ENCODE measurements around the gene DPYSL5.

DPYSL5 gene

DNA sequence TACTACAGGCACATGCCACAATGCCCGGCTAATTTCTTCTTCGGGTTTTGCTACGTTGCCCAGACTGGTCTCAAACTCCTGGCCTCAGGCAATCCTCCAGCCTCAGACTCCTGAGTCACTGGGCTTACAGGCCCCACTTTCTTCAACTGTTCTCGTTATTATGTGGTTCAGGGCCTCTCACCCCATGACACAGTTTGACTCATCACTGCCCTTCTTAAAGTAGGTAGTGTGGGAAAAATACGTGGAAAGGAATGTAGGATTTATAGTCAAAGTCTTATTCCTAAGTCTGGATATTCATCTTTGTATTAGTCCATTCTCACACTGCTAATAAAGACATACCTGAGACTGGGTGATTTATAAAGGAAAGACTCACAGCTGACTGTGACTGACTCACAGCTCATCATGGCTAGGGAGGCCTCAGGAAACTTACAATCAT, 42.7 kb upstream of the DPYSL5 start:
- no peak overlapping the region for H3K4me3 ChIP-seq (ENCODE audit: low read length, poor library complexity, severe bottlenecking)
- H3K9me3 ChIP-seq (ENCODE audit: insufficient read depth, low read depth, low read length) = no peaks in the 10 kb centered on the region
- peaks cover 11% of the 10 kb centered on the region; the same call in 1 of the 2 replicates for H3K36me3 ChIP-seq (ENCODE audit: insufficient read depth, low read length)
- H3K9me2 ChIP-seq (replicated peaks; ENCODE audit: low read depth, low read length) = no peaks in the 10 kb centered on the region
- TF ChIP-seq CTCF (conservative IDR thresholded peaks at IDR 0.05; ENCODE audit: low read length) = no peak
- TF ChIP-seq EZH2phosphoT487 (IDR thresholded peaks at IDR 0.05; ENCODE audit: borderline replicate concordance) = no peak
- H2AFZ ChIP-seq (ENCODE audit: low read length) = no peak overlapping the region
- H3F3A ChIP-seq (ENCODE audit: low read depth) = no peaks in the 10 kb centered on the region; the same call in 1 of the 2 replicates
- no peaks in the 10 kb centered on the region for H3K27me3 ChIP-seq (ENCODE audit: insufficient read depth, low read length, poor library complexity, severe bottlenecking)
- H3K4me2 ChIP-seq (ENCODE audit: low read depth, low read length, poor library complexity, severe bottlenecking) = no peak overlapping the region
- no peaks in the 10 kb centered on the region for H4K20me1 ChIP-seq (ENCODE audit: insufficient read depth, low read length, poor library complexity, severe bottlenecking)
- H3K79me2 ChIP-seq (ENCODE audit: insufficient read depth, low read length) = no peaks in the 10 kb centered on the region
- H3K4me1 ChIP-seq (ENCODE audit: insufficient read depth, low read length, poor library complexity, severe bottlenecking) = no peaks in the 10 kb centered on the region
- no peak overlapping the region for H3K9ac ChIP-seq (ENCODE audit: low read depth, low read length, poor library complexity, severe bottlenecking)

- no peak for TF ChIP-seq CTCF (conservative IDR thresholded peaks at IDR 0.05; ENCODE audit: low read length)
- Histone ChIP-seq H3K4me1 (ENCODE audit: insufficient read depth, low read length, poor library complexity, severe bottlenecking) (no peaks in the 10 kb centered on the region), H4K20me1 (ENCODE audit: insufficient read depth, low read length, poor library complexity, severe bottlenecking) (no peaks in the 10 kb centered on the region)
Observed at GRCh38 chr2:26807788-26808460, 40.0 kb upstream of the DPYSL5 start.

GRCh38 chr2:26809211-26809610, 38.7 kb upstream of the DPYSL5 start:
- Histone ChIP-seq H3K79me2 (ENCODE audit: insufficient read depth, low read length) (no peaks in the 10 kb centered on the region), H3K36me3 (ENCODE audit: insufficient read depth, low read length) (no peaks in the 10 kb centered on the region), H3K4me1 (ENCODE audit: insufficient read depth, low read length, poor library complexity, severe bottlenecking) (no peaks in the 10 kb centered on the region), H3K9ac (ENCODE audit: low read depth, low read length, poor library complexity, severe bottlenecking) (no peak overlapping the region), H3K27me3 (ENCODE audit: insufficient read depth, low read length, poor library complexity, severe bottlenecking) (no peaks in the 10 kb centered on the region), H2AFZ (ENCODE audit: low read length) (no peak overlapping the region), H3K9me3 (ENCODE audit: insufficient read depth, low read depth, low read length) (no peaks in the 10 kb centered on the region), H4K20me1 (ENCODE audit: insufficient read depth, low read length, poor library complexity, severe bottlenecking) (no peaks in the 10 kb centered on the region), H3K9me2 (replicated peaks; ENCODE audit: low read depth, low read length) (no peaks in the 10 kb centered on the region), H3K4me3 (ENCODE audit: low read length, poor library complexity, severe bottlenecking) (no peak overlapping the region), H3K4me2 (ENCODE audit: low read depth, low read length, poor library complexity, severe bottlenecking) (no peak overlapping the region), H3F3A (ENCODE audit: low read depth) (no peaks in the 10 kb centered on the region)
- no peak for TF ChIP-seq EZH2phosphoT487 (IDR thresholded peaks at IDR 0.05; ENCODE audit: borderline replicate concordance)
- no peak for TF ChIP-seq CTCF (conservative IDR thresholded peaks at IDR 0.05; ENCODE audit: low read length)

More at GRCh38 chr2:26807788-26808460, 40.0 kb upstream of the DPYSL5 start:
- Histone ChIP-seq H3K9ac (ENCODE audit: low read depth, low read length, poor library complexity, severe bottlenecking) (no peak overlapping the region), H3K4me3 (ENCODE audit: low read length, poor library complexity, severe bottlenecking) (no peak overlapping the region), H3F3A (ENCODE audit: low read depth) (no peaks in the 10 kb centered on the region), H3K4me2 (ENCODE audit: low read depth, low read length, poor library complexity, severe bottlenecking) (no peak overlapping the region), H3K9me2 (replicated peaks; ENCODE audit: low read depth, low read length) (no peaks in the 10 kb centered on the region), H3K27me3 (ENCODE audit: insufficient read depth, low read length, poor library complexity, severe bottlenecking) (no peaks in the 10 kb centered on the region), H2AFZ (ENCODE audit: low read length) (no peak overlapping the region), H3K9me3 (ENCODE audit: insufficient read depth, low read depth, low read length) (no peaks in the 10 kb centered on the region), H3K79me2 (ENCODE audit: insufficient read depth, low read length) (no peaks in the 10 kb centered on the region), H3K36me3 (ENCODE audit: insufficient read depth, low read length) (no peaks in the 10 kb centered on the region)
